Activated naive CD8-positive, alpha-beta T cell treated with anti-CD3 and anti-CD28 coated beads, Interleukin-2, amount 10 ng/mL, durations not matched to agents 7 days and 5 days (primary cell): ENCODE measurements around the gene TM7SF3. TPM values are rescaled to one million over a fixed set of nuclear protein-coding genes. Genes with fewer than 3 reads are reported as not detected.

Experiments used
- ATAC-seq: fragments of 150-1000 bp; cut with Tn5 transposase; one replicate; pipeline ENCODE4 v1.10.0; 2021; ENCODE audit warnings: low read depth, moderate library complexity
- POLR2A ChIA-PET: fragments of 350-600 bp; sonication (Branson Sonifier 250); formaldehyde crosslinking; loops from one replicate; lab custom pipeline; 2021; ENCODE audit warnings: antibody characterized with exemption; lab: Charles Lee
- DNase-seq: peaks from one replicate; pipeline ENCODE4 v3.0.0; 2021
- H3K27ac Mint-ChIP-seq: one replicate; pipeline ENCODE4 v1.8.0; 2022; ENCODE audit warnings: mild to moderate bottlenecking, mixed read lengths
- H3K27me3 Mint-ChIP-seq: one replicate; pipeline ENCODE4 v1.8.0; 2022; ENCODE audit warnings: mild to moderate bottlenecking, moderate library complexity, mixed read lengths
- H3K36me3 Mint-ChIP-seq: one replicate; pipeline ENCODE4 v1.8.0; 2021; ENCODE audit warnings: mild to moderate bottlenecking, mixed read lengths
- H3K4me1 Mint-ChIP-seq: one replicate; pipeline ENCODE4 v1.8.0; 2021; ENCODE audit warnings: mixed read lengths
- H3K4me3 Mint-ChIP-seq: one replicate; pipeline ENCODE4 v1.8.0; 2022; ENCODE audit warnings: mild to moderate bottlenecking, moderate library complexity, mixed read lengths
- H3K9me3 Mint-ChIP-seq: one replicate; pipeline ENCODE4 v1.8.0; 2021; ENCODE audit warnings: mixed read lengths
- total RNA-seq, 2 experiments: library from RNA; stranded (reverse); gene quantifications; one replicate each; pipeline ENCODE4 v1.2.3, GENCODE V29; 2021

TM7SF3 gene
- total RNA-seq, 2 experiments from 2014 or later: 40.1 to 42.6 TPM

- Mint-ChIP-seq H3K36me3 (peaks cover 39% of the 10 kb centered on the region), H3K27me3 (no peaks in the 10 kb centered on the region), H3K4me1 (peaks cover 31% of the 10 kb centered on the region), H3K9me3 (no peaks in the 10 kb centered on the region), H3K4me3 (no peak overlapping the region), H3K27ac (no peak overlapping the region)
- POLR2A ChIA-PET: no interaction called here
- DNase-seq: no peak
- ATAC-seq: no peak
These were observed 85.5 kb downstream of the TM7SF3 start for GRCh38 chr12:26928661-26929060.

Other genes with a start within 250 kb of the TM7SF3 start
- gene ITPR2, start 181.2 kb downstream of the TM7SF3 start, total RNA-seq: 10 to 100 TPM; 43.3 to 43.5 TPM
- gene INTS13, start 76.4 kb downstream of the TM7SF3 start, total RNA-seq: 10 to 100 TPM; 42.4 to 44.6 TPM
- gene FGFR1OP2, start 75.9 kb downstream of the TM7SF3 start, total RNA-seq: 100 to 1,000 TPM; 102 to 105 TPM
- 10 to 100 TPM; 45.3 to 52.1 TPM for gene MED21, start 8.2 kb upstream of the TM7SF3 start, total RNA-seq
- gene C12orf71, start 68.2 kb upstream of the TM7SF3 start, total RNA-seq: not detected
- 10 to 100 TPM; 22.0 to 22.3 TPM for gene STK38L, start 229.9 kb upstream of the TM7SF3 start, total RNA-seq